SU-DHL-6 (cell line): ENCODE measurements around the gene POU3F3.

Experiments
- H2AFZ ChIP-seq: fragments of 200-600 bp; sonication (generic); 2 replicates; pipeline ENCODE4 v1.6.1; 2014; ENCODE audit warnings: low read depth, mild to moderate bottlenecking, moderate library complexity, mixed read lengths, antibody characterized with exemption, low read length; ENCODE audit not compliant: severe bottlenecking
- H3F3A ChIP-seq: fragments of 200-600 bp; shearing (Covaris generic); 2 replicates; pipeline ENCODE4 v1.6.0; 2016; ENCODE audit warnings: antibody characterized with exemption, mild to moderate bottlenecking; ENCODE audit not compliant: insufficient read depth
- H3K27ac ChIP-seq: fragments of 200-600 bp; sonication (generic); 2 replicates; pipeline ENCODE4 v1.5.1; 2016; ENCODE audit warnings: low read depth, mild to moderate bottlenecking, low read length, moderate library complexity, mixed read lengths
- H3K27me3 ChIP-seq: fragments of 200-600 bp; sonication (generic), shearing (Covaris generic); 2 replicates; pipeline ENCODE4 v1.6.0; 2014; ENCODE audit warnings: mild to moderate bottlenecking, low read length
- H3K36me3 ChIP-seq: fragments of 200-600 bp; sonication (generic); 2 replicates; pipeline ENCODE4 v1.6.1; 2014; ENCODE audit warnings: mild to moderate bottlenecking, low read length, mixed read lengths
- H3K4me2 ChIP-seq: fragments of 300-600, 200-600 bp; shearing (Covaris generic), sonication (generic); 2 replicates; pipeline ENCODE4 v1.6.0; 2014; ENCODE audit warnings: low read length, low read depth, mild to moderate bottlenecking; ENCODE audit not compliant: poor library complexity, severe bottlenecking
- H3K4me3 ChIP-seq: fragments of 200-600 bp; sonication (generic); 2 replicates; pipeline ENCODE4 v1.5.1; 2014; ENCODE audit warnings: antibody characterized with exemption, low read length, mild to moderate bottlenecking, mixed read lengths; ENCODE audit not compliant: insufficient read depth, poor library complexity, severe bottlenecking
- H3K79me2 ChIP-seq: fragments of 200-600 bp; sonication (generic); 2 replicates; pipeline ENCODE4 v1.6.1; 2014; ENCODE audit warnings: mild to moderate bottlenecking, low read length, moderate library complexity; ENCODE audit not compliant: insufficient read depth
- H3K9ac ChIP-seq: fragments of 200-600 bp; sonication (generic); 2 replicates; pipeline ENCODE4 v1.7.0; 2014; ENCODE audit warnings: mild to moderate bottlenecking, low read length
- H3K9me2 ChIP-seq: fragments of 200-600 bp; sonication (generic); replicated peaks from 2 replicates; pipeline ENCODE4 v1.6.1; 2014; ENCODE audit warnings: low read length; ENCODE audit not compliant: insufficient read depth
- H3K9me3 ChIP-seq: fragments of 200-600 bp; sonication (generic); 2 replicates; pipeline ENCODE4 v1.6.1; 2014; ENCODE audit warnings: low read length, mixed read lengths; ENCODE audit not compliant: insufficient read depth
- H4K20me1 ChIP-seq: fragments of 200-600 bp; sonication (generic); 2 replicates; pipeline ENCODE4 v1.6.1; 2014; ENCODE audit warnings: low read depth, mild to moderate bottlenecking, antibody characterized with exemption, low read length, moderate library complexity, mixed read lengths
- EZH2phosphoT487 ChIP-seq: fragments of 200-600 bp; sonication (generic), shearing (Covaris generic); conservative IDR thresholded peaks from 2 replicates; pipeline ENCODE4 v1.6.1; 2018; ENCODE audit warnings: mild to moderate bottlenecking, antibody characterized with exemption, low read length, moderate library complexity, mixed read lengths
- TF ChIP-seq, protein P1 (sequence below): fragments of 200-600 bp; sonication (generic); IDR thresholded peaks from one replicate; pipeline ENCODE4 v1.5.1; 2017; ENCODE audit warnings: antibody characterized with exemption, mild to moderate bottlenecking, low read length, moderate library complexity; ENCODE audit not compliant: insufficient read depth, poor library complexity, severe bottlenecking

Gene POU3F3

DNA sequence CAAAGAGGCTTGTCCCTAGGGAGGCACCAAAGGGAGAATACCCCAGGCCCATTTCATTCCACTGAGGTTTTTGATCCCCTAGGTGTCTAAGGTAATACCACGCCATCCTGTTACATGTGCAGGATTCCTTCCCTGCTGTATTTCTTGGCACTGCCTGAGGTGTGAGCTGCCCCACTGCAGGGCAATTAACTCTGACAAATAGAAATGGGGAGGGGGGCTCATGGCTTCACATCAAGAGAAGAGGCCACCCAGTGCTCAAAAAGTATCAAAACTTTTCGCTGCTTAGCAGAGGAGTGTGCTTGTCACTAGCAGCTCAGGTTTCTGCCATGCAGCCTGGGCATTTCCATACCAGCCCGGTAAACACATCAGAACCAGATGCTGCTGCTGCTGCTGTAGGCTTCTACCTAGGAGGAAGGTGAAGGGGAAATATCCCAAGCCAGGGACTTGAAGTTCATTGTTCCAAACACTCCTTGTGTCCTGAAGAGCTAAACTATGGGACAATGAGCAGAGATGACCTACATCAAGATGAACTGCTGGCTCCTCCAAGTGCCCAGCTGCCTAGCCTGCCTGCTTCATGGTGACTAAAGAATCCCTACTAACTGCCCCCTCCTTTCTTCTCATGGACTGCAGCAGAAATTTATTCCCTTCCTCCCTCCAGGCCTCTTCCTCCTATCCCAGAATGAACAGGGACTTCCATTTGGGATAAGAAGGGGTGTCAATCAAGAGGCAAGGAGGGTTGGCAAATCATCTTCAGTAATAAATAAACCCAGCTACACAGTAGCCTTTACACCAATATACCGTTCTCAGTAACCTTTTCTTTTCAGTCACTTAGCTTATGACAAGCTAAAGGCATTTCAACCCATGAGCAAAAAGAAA, 16.4 kb downstream of the POU3F3 start:
- H3K9me3 ChIP-seq: no peaks in the 10 kb centered on the region
- H3F3A ChIP-seq: no peaks in the 10 kb centered on the region
- no peaks in the 10 kb centered on the region for H3K27me3 ChIP-seq
- H3K9me2 ChIP-seq: no peaks in the 10 kb centered on the region
- no peak overlapping the region for H3K27ac ChIP-seq
- no peak for TF ChIP-seq EZH2phosphoT487
- TF ChIP-seq, protein P1, sequence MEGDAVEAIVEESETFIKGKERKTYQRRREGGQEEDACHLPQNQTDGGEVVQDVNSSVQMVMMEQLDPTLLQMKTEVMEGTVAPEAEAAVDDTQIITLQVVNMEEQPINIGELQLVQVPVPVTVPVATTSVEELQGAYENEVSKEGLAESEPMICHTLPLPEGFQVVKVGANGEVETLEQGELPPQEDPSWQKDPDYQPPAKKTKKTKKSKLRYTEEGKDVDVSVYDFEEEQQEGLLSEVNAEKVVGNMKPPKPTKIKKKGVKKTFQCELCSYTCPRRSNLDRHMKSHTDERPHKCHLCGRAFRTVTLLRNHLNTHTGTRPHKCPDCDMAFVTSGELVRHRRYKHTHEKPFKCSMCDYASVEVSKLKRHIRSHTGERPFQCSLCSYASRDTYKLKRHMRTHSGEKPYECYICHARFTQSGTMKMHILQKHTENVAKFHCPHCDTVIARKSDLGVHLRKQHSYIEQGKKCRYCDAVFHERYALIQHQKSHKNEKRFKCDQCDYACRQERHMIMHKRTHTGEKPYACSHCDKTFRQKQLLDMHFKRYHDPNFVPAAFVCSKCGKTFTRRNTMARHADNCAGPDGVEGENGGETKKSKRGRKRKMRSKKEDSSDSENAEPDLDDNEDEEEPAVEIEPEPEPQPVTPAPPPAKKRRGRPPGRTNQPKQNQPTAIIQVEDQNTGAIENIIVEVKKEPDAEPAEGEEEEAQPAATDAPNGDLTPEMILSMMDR: no peak
- H3K4me2 ChIP-seq: no peak overlapping the region
- no peaks in the 10 kb centered on the region for H4K20me1 ChIP-seq
- H3K79me2 ChIP-seq: no peaks in the 10 kb centered on the region
- no peak overlapping the region for H2AFZ ChIP-seq
- H3K36me3 ChIP-seq: no peaks in the 10 kb centered on the region
- no peak overlapping the region for H3K9ac ChIP-seq
- no peak overlapping the region for H3K4me3 ChIP-seq

DNA sequence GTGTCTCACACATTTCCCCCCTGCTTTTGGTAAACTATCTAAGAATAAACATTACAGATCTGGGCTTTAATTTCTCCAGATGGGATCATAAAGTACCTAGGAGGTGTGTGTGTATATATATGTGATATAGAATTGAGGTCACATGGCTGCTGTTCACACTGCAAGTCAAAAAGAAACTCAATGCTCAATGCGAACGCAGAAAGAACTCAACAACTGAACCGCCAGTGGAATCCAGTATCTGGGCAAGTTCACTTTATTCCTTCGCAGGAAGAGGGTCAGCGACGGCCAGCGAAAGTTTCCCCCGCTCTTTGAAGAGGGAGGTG, 17.7 kb downstream of the POU3F3 start:
- no peaks in the 10 kb centered on the region for H3F3A ChIP-seq
- no peaks in the 10 kb centered on the region for H3K36me3 ChIP-seq
- H3K9ac ChIP-seq: no peak overlapping the region
- no peaks in the 10 kb centered on the region for H3K27me3 ChIP-seq
- no peak overlapping the region for H2AFZ ChIP-seq
- no peaks in the 10 kb centered on the region for H4K20me1 ChIP-seq
- H3K4me2 ChIP-seq: peak overlapping the region; percentile 55
- no peak overlapping the region for H3K4me3 ChIP-seq
- no peaks in the 10 kb centered on the region for H3K79me2 ChIP-seq
- no peaks in the 10 kb centered on the region for H3K9me3 ChIP-seq
- H3K9me2 ChIP-seq: no peaks in the 10 kb centered on the region
- TF ChIP-seq, protein P1: no peak
- no peak for TF ChIP-seq EZH2phosphoT487
- no peak overlapping the region for H3K27ac ChIP-seq

DNA sequence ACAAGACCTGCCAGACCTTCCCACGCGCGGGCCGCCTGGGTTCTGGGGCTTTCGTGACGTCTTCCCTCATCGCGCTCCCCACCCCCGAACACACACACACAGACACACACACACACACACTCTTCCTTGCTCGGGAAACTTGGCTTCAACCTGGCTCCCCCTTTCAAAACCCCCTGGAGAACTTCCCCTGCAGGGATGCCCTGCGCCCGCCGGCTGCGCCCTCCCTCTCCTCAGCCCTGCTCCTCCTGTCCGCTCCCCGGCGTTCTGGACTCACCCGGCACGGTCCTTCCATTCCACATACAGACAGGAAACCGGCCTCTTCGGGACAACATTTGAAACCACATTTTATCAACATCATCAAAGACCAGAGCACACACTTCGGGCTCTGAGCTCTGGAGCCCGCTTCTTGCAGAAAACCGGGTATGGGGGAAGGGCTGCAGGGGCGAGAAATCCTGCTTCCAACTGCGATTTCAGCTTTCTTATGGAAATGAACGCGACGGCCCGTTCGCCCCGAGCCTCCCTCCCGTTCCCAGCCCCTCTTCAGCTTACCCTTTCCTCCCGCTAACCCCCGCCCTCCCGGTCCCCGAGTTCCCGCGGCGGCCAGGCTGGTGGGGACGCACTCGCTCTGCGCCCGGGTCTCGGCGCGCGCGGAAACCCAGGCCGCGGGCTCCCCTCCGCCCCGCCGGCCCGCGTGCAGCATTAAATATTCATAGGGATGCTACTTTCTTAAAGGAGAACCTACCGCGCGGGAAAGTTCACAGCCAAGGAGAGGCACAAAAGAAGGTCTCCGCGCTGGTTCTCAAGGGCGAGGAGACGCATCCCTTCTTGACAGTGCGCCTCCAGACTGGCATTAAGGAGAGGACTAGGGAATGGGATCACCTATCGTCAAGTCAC, 18.3 kb downstream of the POU3F3 start:
- Histone ChIP-seq H3K27me3 (no peaks in the 10 kb centered on the region), H3K4me3 (peak overlapping the region; percentile 51)

More for the DNA sequence above, 18.3 kb downstream of the POU3F3 start:
- no peak overlapping the region for H3K9ac ChIP-seq
- 0 out of 2 replicates have a peak, but pooled peaks have one; percentile 41 for TF ChIP-seq EZH2phosphoT487
- TF ChIP-seq, protein P1: no peak
- no peak overlapping the region for H2AFZ ChIP-seq
- no peaks in the 10 kb centered on the region for H4K20me1 ChIP-seq
- H3K9me2 ChIP-seq: no peaks in the 10 kb centered on the region
- no peaks in the 10 kb centered on the region for H3F3A ChIP-seq
- H3K9me3 ChIP-seq: no peaks in the 10 kb centered on the region
- no peaks in the 10 kb centered on the region for H3K36me3 ChIP-seq
- no peaks in the 10 kb centered on the region for H3K79me2 ChIP-seq
- H3K4me2 ChIP-seq: peak overlapping the region; percentile 55
- H3K27ac ChIP-seq: no peak overlapping the region
